K562 (cell line): ENCODE measurements around the gene VWA3A. TPM values are rescaled to one million over a fixed set of nuclear protein-coding genes. Genes with fewer than 3 reads are reported as not detected.

Experiments used
- ATAC-seq: fragments of 200-7000 bp; cut with Tn5 transposase; 3 replicates; pipeline ENCODE4 v1.9.1; 2020; ENCODE audit warnings: moderate library complexity
- BruUV-seq: library from RNA; stranded (reverse); fragments of 400-500 nt; replicated peaks from 2 replicates; lab custom pipeline; 2021; lab: Mats Ljungman, UMichigan
- CTCF ChIA-PET: fragments of 300-600 bp; formaldehyde crosslinking; extraction: SDS; loops from one replicate; lab custom pipeline; 2021; ENCODE audit warnings: low intra/inter-chr PET ratio; lab: Yijun Ruan, JAX
- POLR2A ChIA-PET: fragments of 300-600, 350-650 bp; sonication (Branson Sonifier 250); formaldehyde crosslinking; extraction: SDS; loops from one replicate; lab custom pipeline; 2021; ENCODE audit warnings: antibody characterized with exemption, inconsistent platforms; lab: Yijun Ruan, JAX
- DNase-seq, 4 experiments: peaks; one replicate each; pipeline versions ENCODE4 v3.0.0 to v3.0.0-alpha.2; 2011 to 2018; ENCODE audit warnings: low spot score in 3 of 4, mixed read lengths in 3 of 4; ENCODE audit errors: extremely low read depth in 1 of 4
- FAIRE-seq: peaks from 2 replicates; lab custom pipeline; 2011; peaks lifted over from hg19 to GRCh38; lab: Jason Lieb, UNC
- H2AFZ ChIP-seq: 2 replicates; pipeline ENCODE4 v1.6.0; 2011; ENCODE audit warnings: low read depth, low read length, control low read depth, inconsistent platforms
- H3K27ac ChIP-seq: fragments of 200-600 bp; 3 replicates; pipeline ENCODE4 v1.8.0; 2011; ENCODE audit warnings: low read depth, mild to moderate bottlenecking, control low read depth, inconsistent platforms, low read length, moderate library complexity, mixed read lengths; ENCODE audit errors: extremely low read depth
- H3K27me3 ChIP-seq, 2 experiments: fragments of 300-600 bp in 1 of 2; 2 replicates in 1 of 2; 3 replicates in 1 of 2; pipeline versions ENCODE4 v1.6.0 to v1.8.0; 2011; ENCODE audit warnings: inconsistent platforms in 2 of 2, low read length in 2 of 2, mild to moderate bottlenecking in 1 of 2, mixed read lengths in 1 of 2, moderate library complexity in 1 of 2; ENCODE audit not compliant: control insufficient read depth in 2 of 2, insufficient read depth in 2 of 2
- H3K36me3 ChIP-seq: fragments of 300-600 bp; 3 replicates; pipeline ENCODE4 v1.8.0; 2011; ENCODE audit warnings: mild to moderate bottlenecking, low read length, inconsistent platforms; ENCODE audit not compliant: control insufficient read depth, insufficient read depth
- H3K4me1 ChIP-seq, 2 experiments: fragments of 200-600 bp in 1 of 2; replicated peaks in 1 of 2; 2 replicates in 1 of 2; 3 replicates in 1 of 2; pipeline versions ENCODE4 v1.5.1 to v1.8.0; 2011; ENCODE audit warnings: inconsistent platforms in 2 of 2, low read length in 2 of 2, mild to moderate bottlenecking in 1 of 2, mixed read lengths in 1 of 2, moderate library complexity in 1 of 2; ENCODE audit not compliant: control insufficient read depth in 2 of 2, insufficient read depth in 2 of 2
- H3K4me2 ChIP-seq: 2 replicates; pipeline ENCODE4 v1.6.1; 2011; ENCODE audit warnings: low read length, control low read depth, inconsistent platforms, mixed read lengths; ENCODE audit not compliant: insufficient read depth
- H3K4me3 ChIP-seq: fragments of 200-600 bp; sonication (generic), shearing (Covaris generic); 2 replicates; pipeline ENCODE4 v1.5.1; 2016; ENCODE audit warnings: control low read depth, inconsistent platforms
- H3K79me2 ChIP-seq: fragments of 200-600 bp; 3 replicates; pipeline ENCODE4 v1.8.0; 2011; ENCODE audit warnings: low read length, inconsistent platforms; ENCODE audit not compliant: control insufficient read depth, insufficient read depth
- H3K9ac ChIP-seq, 2 experiments: 2 replicates each; pipeline versions ENCODE4 v1.6.0 to v1.6.1; 2011; ENCODE audit warnings: low read depth in 2 of 2, low read length in 2 of 2, control low read depth in 1 of 2, inconsistent platforms in 1 of 2, mild to moderate bottlenecking in 1 of 2, mixed read lengths in 1 of 2; ENCODE audit not compliant: insufficient read depth in 1 of 2
- H3K9me1 ChIP-seq: one replicate; pipeline ENCODE4 v1.6.0; 2011; ENCODE audit warnings: inconsistent platforms, mild to moderate bottlenecking, low read length, moderate library complexity; ENCODE audit not compliant: control insufficient read depth, insufficient read depth
- H3K9me3 ChIP-seq: replicated peaks from 2 replicates; pipeline ENCODE4 v1.5.1; 2011; ENCODE audit warnings: low read depth, low read length, inconsistent platforms; ENCODE audit not compliant: control insufficient read depth, insufficient read depth
- H4K20me1 ChIP-seq: replicated peaks from 2 replicates; pipeline ENCODE4 v1.6.1; 2011; ENCODE audit warnings: low read length, inconsistent platforms, mixed read lengths; ENCODE audit not compliant: control insufficient read depth, insufficient read depth
- ARHGAP35 ChIP-seq: fragments of 450-650 bp; IDR thresholded peaks from 2 replicates; pipeline ENCODE4 v1.6.1; 2018; ENCODE audit not compliant: partially characterized antibody
- BHLHE40 ChIP-seq: IDR thresholded peaks from 2 replicates; pipeline ENCODE4 v1.6.1; 2011; ENCODE audit warnings: low read length, improper control_type of control experiment
- DEAF1 ChIP-seq: fragments of 450-650 bp; formaldehyde crosslinking; IDR thresholded peaks from 2 replicates; pipeline ENCODE4 v1.4.0; 2020; ENCODE audit warnings: mild to moderate bottlenecking, moderate library complexity
- ELF1 ChIP-seq: fragments of 200-800 bp; sonication (Bioruptor generic); IDR thresholded peaks from 2 replicates; pipeline ENCODE4 v1.6.1; 2016; ENCODE audit warnings: missing genetic modification characterization, missing compliant biosample characterization
- HMG20A ChIP-seq: fragments of 450-650 bp; formaldehyde crosslinking; conservative IDR thresholded peaks from 2 replicates; pipeline ENCODE4 v1.4.0; 2020; ENCODE audit warnings: mild to moderate bottlenecking, mixed read lengths
- NFRKB ChIP-seq: fragments of 450-650 bp; IDR thresholded peaks from 2 replicates; pipeline ENCODE4 v1.6.1; 2016; ENCODE audit warnings: low read depth
- NUFIP1 ChIP-seq: fragments of 450-650 bp; IDR thresholded peaks from 2 replicates; pipeline ENCODE4 v1.6.1; 2018; ENCODE audit not compliant: partially characterized antibody
- STAG1 ChIP-seq: sonication (generic); formaldehyde crosslinking; IDR thresholded peaks from 2 replicates; pipeline ENCODE4 v1.5.0; 2020; ENCODE audit warnings: missing genetic modification reagents, borderline replicate concordance
- STAT5B ChIP-seq: fragments of 250-450 bp; sonication (Bioruptor Pico); IDR thresholded peaks from 2 replicates; pipeline ENCODE4 v1.8.0; 2021; ENCODE audit warnings: mild to moderate bottlenecking, inconsistent platforms
- TCF7 ChIP-seq: sonication (generic); IDR thresholded peaks from 2 replicates; pipeline ENCODE4 v1.6.1; 2016; ENCODE audit warnings: antibody characterized with exemption, borderline replicate concordance
- ZBTB26 ChIP-seq: fragments of 450-650 bp; formaldehyde crosslinking; IDR thresholded peaks from 2 replicates; pipeline ENCODE4 v1.4.0; 2022; ENCODE audit warnings: missing genetic modification characterization
- WGBS: fragments of 100-300 bp; shearing (Covaris generic); methylation state at CpG from one replicate; pipeline ENCODE4 v1.1.6; 2016; ENCODE audit warnings: low coverage, mixed read lengths; ENCODE audit not compliant: insufficient coverage; ENCODE audit errors: missing lambda C conversion rate; 5-methylcytosine and 5-hydroxymethylcytosine counted together
- in situ Hi-C: fragments of 300-500 bp; cut with MboI; formaldehyde crosslinking; loops from 4 replicates; pipeline ENCODE4 v1.15.0; 2018; ENCODE audit warnings: inconsistent platforms, mixed read lengths
- intact Hi-C: fragments of 100-400 bp; cut with micrococcal nuclease; formaldehyde crosslinking; loops from 2 replicates; pipeline ENCODE4 v1.14.2; 2022
- polyA plus RNA-seq, 8 experiments: library from polyadenylated mRNA; depleted of rRNA in 4 of 8; stranded (reverse) in 5 of 8; unstranded in 3 of 8; fragments of >200 nt; fragmentation: Nextera tagmentation in 2 of 8; fragmentation: Illumina TruSeq in 1 of 8; extraction: Ambion mirVana in 2 of 8; extraction: Trizol in 1 of 8; gene quantifications; 2 replicates each; pipeline versions ENCODE4 v1.2.1 to v1.2.3, GENCODE V29; 2011 to 2014; ENCODE audit warnings: inconsistent platforms in 1 of 8, missing spikeins in 1 of 8
- total RNA-seq, 7 experiments: library from RNA; depleted of rRNA in 6 of 7; stranded (reverse); fragments of >200 nt in 6 of 7; fragmentation: Illumina TruSeq in 2 of 7; extraction: Trizol in 2 of 7; gene quantifications; 2 replicates each; pipeline versions ENCODE4 v1.2.1 to v1.2.3, GENCODE V29; 2011 to 2021; ENCODE audit warnings: low replicate concordance in 1 of 7

Gene VWA3A
- total and polyA plus RNA-seq, 9 of the 15 experiments (the other 6 are each of a cell fraction or from before 2014, with no cell fraction given) = not detected

GRCh38 chr16:22186517-22186916, 94.2 kb downstream of the VWA3A start (continued):
- no peak for TF ChIP-seq ZBTB26 (CRISPR knock-in tag)
- TF ChIP-seq STAG1 (CRISPR knock-in tag) = peak; percentile 49; the same call in 1 of the 2 replicates
- no peak for TF ChIP-seq BHLHE40
- no peak for TF ChIP-seq DEAF1 (CRISPR knock-in tag)
- no peak for TF ChIP-seq HMG20A
- TF ChIP-seq NUFIP1 = no peak

- Histone ChIP-seq H3K79me2 (no peaks in the 10 kb centered on the region; the same call in 2 of the 3 replicates), H3K4me2 (no peak overlapping the region)
- FAIRE-seq = no peak
These were observed 95.9 kb downstream of the VWA3A start for GRCh38 chr16:22188267-22188594.

More at GRCh38 chr16:22188267-22188594, 95.9 kb downstream of the VWA3A start:
- H4K20me1 ChIP-seq = no peaks in the 10 kb centered on the region; the same call in 1 of the 2 replicates
- no peak for DNase-seq
- no peak for ATAC-seq
- no peak overlapping the region for H3K27ac ChIP-seq
- intact Hi-C loops (loop anchor here (5.0 kb wide), 2 partner anchors 91 to 236 kb away; partner anchors contain the start of gene UQCRC2), in situ Hi-C loops (loop anchor here (10.0 kb wide), 1 partner anchor 603 kb away; no protein-coding TSS in a partner anchor)
- BruUV-seq = no TSS peak
- H3K9ac ChIP-seq = no peak overlapping the region
- no peak overlapping the region for H3K4me3 ChIP-seq
- ChIA-PET POLR2A (interaction anchor here (0.5 to 1.3 kb wide), 6 partner anchors 8 to 574 kb away, joined by 3 to 4 read pairs (median 3); no protein-coding TSS in a partner anchor), CTCF (interaction anchor here (0.7 to 1.7 kb wide), 5 partner anchors 182 to 1028 kb away, joined by 3 to 10 read pairs (median 3); partner anchors contain the start of gene PDZD9)
- H3K27me3 ChIP-seq = peaks cover 10 to 20% of the 10 kb centered on the region in 2 experiments; a peak in 4 of 5 replicates
- peaks cover 15 to 22% of the 10 kb centered on the region in 2 experiments; a peak in 4 of 5 replicates for H3K4me1 ChIP-seq
- H3K36me3 ChIP-seq = no peaks in the 10 kb centered on the region; the same call in 2 of the 3 replicates
- no peaks in the 10 kb centered on the region for H3K9me3 ChIP-seq
- no peak for TF ChIP-seq TCF7
- TF ChIP-seq NFRKB = no peak
- no peak for TF ChIP-seq STAT5B (CRISPR knock-in tag)
- 0 out of 2 replicates have a peak, but pooled peaks have one; percentile 7 for TF ChIP-seq ELF1 (tag)
- TF ChIP-seq ARHGAP35 = no peak
- H3K9me1 ChIP-seq = no peaks in the 10 kb centered on the region
- peak overlapping the region; percentile 41; the same call in 1 of the 2 replicates for H2AFZ ChIP-seq
- WGBS = 77% methylated on average over 2 of the region's 2 CpGs
